IMR-90 (cell line): ENCODE measurements around the gene FAM204A.

Experiments used
- CHD1 ChIP-seq: IDR thresholded peaks from 2 replicates; pipeline ENCODE4 v1.6.1; 2012; ENCODE audit warnings: low read depth, low read length, improper control_type of control experiment
- POLR2A ChIP-seq: IDR thresholded peaks from 2 replicates; pipeline ENCODE4 v1.6.1; 2012; ENCODE audit warnings: mild to moderate bottlenecking, low read depth, low read length
- RAD21 ChIP-seq: IDR thresholded peaks from 2 replicates; pipeline ENCODE4 v1.6.1; 2012; ENCODE audit warnings: low read length, improper control_type of control experiment
- TF ChIP-seq, protein P1 (sequence below): conservative IDR thresholded peaks from 2 replicates; pipeline ENCODE4 v1.5.1; 2012; ENCODE audit warnings: mild to moderate bottlenecking, low read depth, low read length, improper control_type of control experiment

DNA sequence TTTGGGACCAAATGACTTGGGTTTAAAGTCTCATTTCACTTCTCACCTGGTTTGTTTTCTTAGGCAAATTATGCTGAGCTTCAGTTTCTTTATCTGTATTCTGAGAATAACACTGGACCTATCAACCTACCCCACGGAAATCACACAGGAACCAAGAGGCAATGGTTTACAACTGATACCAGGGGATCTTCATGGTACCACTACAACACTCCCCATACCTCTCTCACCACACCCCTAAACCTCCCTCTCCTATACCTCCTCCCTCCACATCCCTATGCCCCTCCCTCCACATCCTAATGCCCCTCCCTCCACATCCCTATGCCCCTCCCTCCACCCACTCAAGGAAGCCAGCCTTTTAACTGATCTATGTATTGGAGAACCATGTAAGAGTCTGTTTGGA, 9.9 kb downstream of the FAM204A start:
- TF ChIP-seq, protein P1, sequence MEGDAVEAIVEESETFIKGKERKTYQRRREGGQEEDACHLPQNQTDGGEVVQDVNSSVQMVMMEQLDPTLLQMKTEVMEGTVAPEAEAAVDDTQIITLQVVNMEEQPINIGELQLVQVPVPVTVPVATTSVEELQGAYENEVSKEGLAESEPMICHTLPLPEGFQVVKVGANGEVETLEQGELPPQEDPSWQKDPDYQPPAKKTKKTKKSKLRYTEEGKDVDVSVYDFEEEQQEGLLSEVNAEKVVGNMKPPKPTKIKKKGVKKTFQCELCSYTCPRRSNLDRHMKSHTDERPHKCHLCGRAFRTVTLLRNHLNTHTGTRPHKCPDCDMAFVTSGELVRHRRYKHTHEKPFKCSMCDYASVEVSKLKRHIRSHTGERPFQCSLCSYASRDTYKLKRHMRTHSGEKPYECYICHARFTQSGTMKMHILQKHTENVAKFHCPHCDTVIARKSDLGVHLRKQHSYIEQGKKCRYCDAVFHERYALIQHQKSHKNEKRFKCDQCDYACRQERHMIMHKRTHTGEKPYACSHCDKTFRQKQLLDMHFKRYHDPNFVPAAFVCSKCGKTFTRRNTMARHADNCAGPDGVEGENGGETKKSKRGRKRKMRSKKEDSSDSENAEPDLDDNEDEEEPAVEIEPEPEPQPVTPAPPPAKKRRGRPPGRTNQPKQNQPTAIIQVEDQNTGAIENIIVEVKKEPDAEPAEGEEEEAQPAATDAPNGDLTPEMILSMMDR, result no peak
- TF ChIP-seq RAD21, result no peak
- no peak for TF ChIP-seq POLR2A
- TF ChIP-seq CHD1, result no peak
